Measurements from ENCODE around the gene GRPEL1.

Gene GRPEL1

GRCh38 chr4:7066006-7066405 is 1.9 kb downstream of the GRPEL1 start:
- no peak for DNase-seq (ENCODE audit: low spot score)

- DNase-seq (ENCODE audit: low spot score): no peak
Observed at GRCh38 chr4:7063362-7063761, 4.5 kb downstream of the GRPEL1 start.

- no peak for DNase-seq (ENCODE audit: low spot score)
Observed at GRCh38 chr4:7062816-7063215, 5.0 kb downstream of the GRPEL1 start.

GRCh38 chr4:7061815-7062214 is 6.0 kb downstream of the GRPEL1 start:
- no peak for DNase-seq (ENCODE audit: low spot score)

- DNase-seq (ENCODE audit: low spot score): no peak
Observed at GRCh38 chr4:7060346-7061150, 7.3 kb downstream of the GRPEL1 start.

- no peak for DNase-seq (ENCODE audit: low spot score)
Observed at GRCh38 chr4:7059662-7060061, 8.2 kb downstream of the GRPEL1 start.

- no peak for DNase-seq (ENCODE audit: low spot score)
Observed at GRCh38 chr4:7058792-7059191, 9.1 kb downstream of the GRPEL1 start.

- DNase-seq (ENCODE audit: low spot score): no peak
Observed at GRCh38 chr4:7055990-7056325, 11.9 kb downstream of the GRPEL1 start.

GRCh38 chr4:7055111-7055989 is 12.5 kb downstream of the GRPEL1 start:
- DNase-seq (ENCODE audit: low spot score): no peak

GRCh38 chr4:7054106-7054880 is 13.6 kb downstream of the GRPEL1 start:
- DNase-seq (ENCODE audit: low spot score): no peak

GRCh38 chr4:7052923-7053715 is 14.7 kb downstream of the GRPEL1 start:
- DNase-seq (ENCODE audit: low spot score): no peak

- no peak for DNase-seq (ENCODE audit: low spot score)
Observed at GRCh38 chr4:7052313-7052712, 15.6 kb downstream of the GRPEL1 start.

GRCh38 chr4:7051905-7052304 is 16.0 kb downstream of the GRPEL1 start:
- DNase-seq (ENCODE audit: low spot score): no peak

GRCh38 chr4:7051144-7051495 is 16.7 kb downstream of the GRPEL1 start:
- no peak for DNase-seq (ENCODE audit: low spot score)

GRCh38 chr4:7050481-7051143 is 17.3 kb downstream of the GRPEL1 start:
- no peak for DNase-seq (ENCODE audit: low spot score)

GRCh38 chr4:7049739-7050138 is 18.1 kb downstream of the GRPEL1 start:
- no peak for DNase-seq (ENCODE audit: low spot score)

- no peak for DNase-seq (ENCODE audit: low spot score)
Observed at GRCh38 chr4:7049295-7049694, 18.6 kb downstream of the GRPEL1 start.

- DNase-seq (ENCODE audit: low spot score): no peak
Observed at GRCh38 chr4:7048642-7049041, 19.2 kb downstream of the GRPEL1 start.

- no peak for DNase-seq (ENCODE audit: low spot score)
Observed at GRCh38 chr4:7046971-7047370, 20.9 kb downstream of the GRPEL1 start.

- DNase-seq (ENCODE audit: low spot score): no peak
Observed at GRCh38 chr4:7045961-7046921, 21.6 kb downstream of the GRPEL1 start.
